Measurements from ENCODE around the gene PBLD.

The PBLD gene

GRCh38 chr10:68276224-68276623 is 56.5 kb downstream of the PBLD start:
- no peak for DNase-seq

GRCh38 chr10:68275600-68276126 is 57.1 kb downstream of the PBLD start:
- Histone ChIP-seq H3K9me3 (ENCODE audit: insufficient read depth, low read depth, low read length) (peaks cover 13% of the 10 kb centered on the region), H3K27ac (ENCODE audit: low read depth, low read length) (no peak overlapping the region), H2AK5ac (ENCODE audit: low read length) (no peak overlapping the region), H3K9ac (ENCODE audit: low read length) (no peak overlapping the region), H3K23ac (ENCODE audit: low read length) (no peak overlapping the region), H3K4ac (ENCODE audit: low read depth, low read length) (no peak overlapping the region), H3K79me1 (ENCODE audit: low read length) (no peaks in the 10 kb centered on the region), H3K18ac (ENCODE audit: low read length) (no peak overlapping the region), H3K36me3 (ENCODE audit: control insufficient read depth in 1 of 2, insufficient read depth in 2 of 2, low read length in 2 of 2) (no peaks in the 10 kb centered on the region), H4K91ac (ENCODE audit: low read depth, low read length) (no peak overlapping the region), H3K4me2 (ENCODE audit: low read length) (no peak overlapping the region), H3K4me1 (ENCODE audit: control insufficient read depth in 1 of 2, insufficient read depth in 2 of 2, low read length in 2 of 2) (no peaks in the 10 kb centered on the region), H4K12ac (ENCODE audit: low read depth, low read length) (no peak overlapping the region), H2BK5ac (ENCODE audit: low read depth, low read length, poor library complexity) (no peak overlapping the region), H2AFZ (ENCODE audit: insufficient read depth, low read length, poor library complexity) (no peak overlapping the region), H2BK120ac (ENCODE audit: insufficient read depth, low read length, poor library complexity) (no peak overlapping the region), H3K27me3 (ENCODE audit: insufficient read depth, low read length) (no peaks in the 10 kb centered on the region), H2BK12ac (ENCODE audit: low read length) (no peak overlapping the region), H4K8ac (ENCODE audit: low read depth, low read length) (no peak overlapping the region), H3K4me3 (ENCODE audit: low read depth, low read length) (no peak overlapping the region), H3K79me2 (ENCODE audit: control insufficient read depth, insufficient read depth, low read length, poor library complexity) (no peaks in the 10 kb centered on the region), H3K14ac (ENCODE audit: low read length) (no peak overlapping the region)
- no CpG with 5 or more reads among the region's 2 CpGs for WGBS (ENCODE audit: extremely low coverage, insufficient coverage, insufficient read length)
- no peak for DNase-seq

More at GRCh38 chr10:68276224-68276623, 56.5 kb downstream of the PBLD start:
- Histone ChIP-seq H3K18ac (ENCODE audit: low read length) (no peak overlapping the region), H3K27me3 (ENCODE audit: insufficient read depth, low read length) (no peaks in the 10 kb centered on the region), H3K9me3 (ENCODE audit: insufficient read depth, low read depth, low read length) (peaks cover 13% of the 10 kb centered on the region), H2AFZ (ENCODE audit: insufficient read depth, low read length, poor library complexity) (no peak overlapping the region), H4K12ac (ENCODE audit: low read depth, low read length) (no peak overlapping the region), H3K4ac (ENCODE audit: low read depth, low read length) (no peak overlapping the region), H3K4me1 (ENCODE audit: control insufficient read depth in 1 of 2, insufficient read depth in 2 of 2, low read length in 2 of 2) (no peaks in the 10 kb centered on the region), H2BK120ac (ENCODE audit: insufficient read depth, low read length, poor library complexity) (no peak overlapping the region), H3K4me2 (ENCODE audit: low read length) (no peak overlapping the region), H3K36me3 (ENCODE audit: control insufficient read depth in 1 of 2, insufficient read depth in 2 of 2, low read length in 2 of 2) (no peaks in the 10 kb centered on the region), H3K14ac (ENCODE audit: low read length) (no peak overlapping the region), H3K9ac (ENCODE audit: low read length) (no peak overlapping the region), H4K91ac (ENCODE audit: low read depth, low read length) (no peak overlapping the region), H3K27ac (ENCODE audit: low read depth, low read length) (no peak overlapping the region), H3K23ac (ENCODE audit: low read length) (no peak overlapping the region), H4K8ac (ENCODE audit: low read depth, low read length) (no peak overlapping the region), H3K4me3 (ENCODE audit: low read depth, low read length) (no peak overlapping the region), H2AK5ac (ENCODE audit: low read length) (no peak overlapping the region), H2BK5ac (ENCODE audit: low read depth, low read length, poor library complexity) (no peak overlapping the region), H3K79me1 (ENCODE audit: low read length) (no peaks in the 10 kb centered on the region), H2BK12ac (ENCODE audit: low read length) (no peak overlapping the region), H3K79me2 (ENCODE audit: control insufficient read depth, insufficient read depth, low read length, poor library complexity) (no peaks in the 10 kb centered on the region)

GRCh38 chr10:68272833-68273232 is 59.9 kb downstream of the PBLD start:
- no peak overlapping the region for H3K4me2 ChIP-seq (ENCODE audit: low read length)
- DNase-seq, result no peak
- no peaks in the 10 kb centered on the region for H3K36me3 ChIP-seq (ENCODE audit: control insufficient read depth in 1 of 2, insufficient read depth in 2 of 2, low read length in 2 of 2)
- peaks cover 6% of the 10 kb centered on the region for H3K9me3 ChIP-seq (ENCODE audit: insufficient read depth, low read depth, low read length)
- no peaks in the 10 kb centered on the region for H3K27me3 ChIP-seq (ENCODE audit: insufficient read depth, low read length)
- no peak overlapping the region for H4K8ac ChIP-seq (ENCODE audit: low read depth, low read length)
- no peak overlapping the region for H2BK5ac ChIP-seq (ENCODE audit: low read depth, low read length, poor library complexity)
- no peak overlapping the region for H3K27ac ChIP-seq (ENCODE audit: low read depth, low read length)
- no peak overlapping the region for H4K91ac ChIP-seq (ENCODE audit: low read depth, low read length)
- H4K12ac ChIP-seq (ENCODE audit: low read depth, low read length), result no peak overlapping the region
- H3K4me3 ChIP-seq (ENCODE audit: low read depth, low read length), result no peak overlapping the region
- no peak overlapping the region for H2BK120ac ChIP-seq (ENCODE audit: insufficient read depth, low read length, poor library complexity)
- H3K79me1 ChIP-seq (ENCODE audit: low read length), result no peaks in the 10 kb centered on the region
- no peak overlapping the region for H2BK12ac ChIP-seq (ENCODE audit: low read length)
- no peak overlapping the region for H3K4ac ChIP-seq (ENCODE audit: low read depth, low read length)
- H3K18ac ChIP-seq (ENCODE audit: low read length), result no peak overlapping the region
- H2AK5ac ChIP-seq (ENCODE audit: low read length), result no peak overlapping the region
- H3K14ac ChIP-seq (ENCODE audit: low read length), result no peak overlapping the region
- no peak overlapping the region for H2AFZ ChIP-seq (ENCODE audit: insufficient read depth, low read length, poor library complexity)
- H3K23ac ChIP-seq (ENCODE audit: low read length), result no peak overlapping the region
- H3K4me1 ChIP-seq (ENCODE audit: control insufficient read depth in 1 of 2, insufficient read depth in 2 of 2, low read length in 2 of 2), result no peaks in the 10 kb centered on the region
- H3K9ac ChIP-seq (ENCODE audit: low read length), result no peak overlapping the region
- H3K79me2 ChIP-seq (ENCODE audit: control insufficient read depth, insufficient read depth, low read length, poor library complexity), result no peaks in the 10 kb centered on the region

GRCh38 chr10:68271196-68271882 is 61.4 kb downstream of the PBLD start:
- H2AK5ac ChIP-seq (ENCODE audit: low read length), result no peak overlapping the region
- no peaks in the 10 kb centered on the region for H3K79me1 ChIP-seq (ENCODE audit: low read length)
- no CpG with 5 or more reads among the region's 7 CpGs for WGBS (ENCODE audit: extremely low coverage, insufficient coverage, insufficient read length)
- H3K9ac ChIP-seq (ENCODE audit: low read length), result no peak overlapping the region
- no peak overlapping the region for H3K27ac ChIP-seq (ENCODE audit: low read depth, low read length)
- no peak overlapping the region for H2BK5ac ChIP-seq (ENCODE audit: low read depth, low read length, poor library complexity)
- peaks cover 2% of the 10 kb centered on the region for H3K9me3 ChIP-seq (ENCODE audit: insufficient read depth, low read depth, low read length)
- H3K4me1 ChIP-seq (ENCODE audit: control insufficient read depth in 1 of 2, insufficient read depth in 2 of 2, low read length in 2 of 2), result no peaks in the 10 kb centered on the region
- H4K8ac ChIP-seq (ENCODE audit: low read depth, low read length), result no peak overlapping the region
- no peak overlapping the region for H3K23ac ChIP-seq (ENCODE audit: low read length)
- no peak overlapping the region for H2BK12ac ChIP-seq (ENCODE audit: low read length)
- no peak overlapping the region for H2BK120ac ChIP-seq (ENCODE audit: insufficient read depth, low read length, poor library complexity)
- H4K91ac ChIP-seq (ENCODE audit: low read depth, low read length), result no peak overlapping the region
- H3K27me3 ChIP-seq (ENCODE audit: insufficient read depth, low read length), result no peaks in the 10 kb centered on the region
- no peak overlapping the region for H3K4me3 ChIP-seq (ENCODE audit: low read depth, low read length)
- H3K79me2 ChIP-seq (ENCODE audit: control insufficient read depth, insufficient read depth, low read length, poor library complexity), result no peaks in the 10 kb centered on the region
- H4K12ac ChIP-seq (ENCODE audit: low read depth, low read length), result no peak overlapping the region
- no peak overlapping the region for H3K14ac ChIP-seq (ENCODE audit: low read length)
- H2AFZ ChIP-seq (ENCODE audit: insufficient read depth, low read length, poor library complexity), result no peak overlapping the region
- H3K36me3 ChIP-seq (ENCODE audit: control insufficient read depth in 1 of 2, insufficient read depth in 2 of 2, low read length in 2 of 2), result no peaks in the 10 kb centered on the region
- no peak overlapping the region for H3K4me2 ChIP-seq (ENCODE audit: low read length)
- H3K4ac ChIP-seq (ENCODE audit: low read depth, low read length), result no peak overlapping the region
- DNase-seq, result no peak
- H3K18ac ChIP-seq (ENCODE audit: low read length), result no peak overlapping the region
